Gastrocnemius medialis (tissue), 4 donors: ENCODE data around the gene YPEL1.

Source experiments
- CTCF ChIP-seq, 5 experiments: fragments of 450-650 bp in 3 of 5; fragments of 200-600 bp in 2 of 5; sonication (generic) in 2 of 5; IDR thresholded peaks in 4 of 5; conservative IDR thresholded peaks in 1 of 5; 1 replicate in 4 of 5; 2 replicates in 1 of 5; pipeline ENCODE4 v1.5.1; 2016 to 2019; ENCODE audit warnings: antibody characterized with exemption in 5 of 5, mild to moderate bottlenecking in 3 of 5, moderate library complexity in 3 of 5
- POLR2A ChIP-seq, 2 donors: fragments of 450-650 bp; IDR thresholded peaks; one replicate each; pipeline ENCODE4 v1.6.1; 2017; ENCODE audit warnings: antibody characterized with exemption in 2 of 2, mild to moderate bottlenecking in 2 of 2, moderate library complexity in 2 of 2

- TF ChIP-seq CTCF (IDR thresholded peaks at IDR 0.05 in 4 of 5, conservative IDR thresholded peaks at IDR 0.05 in 1 of 5) (no peak), POLR2A (IDR thresholded peaks at IDR 0.05) (no peak)
Observed at GRCh38 chr22:21761086-21761485, 25.5 kb upstream of the YPEL1 start.
